A549 (cell line): Measurements from ENCODE around the gene PLCB2. TPM values are rescaled to one million over a fixed set of nuclear protein-coding genes. Genes with fewer than 3 reads are reported as not detected.

Experiments
- ATAC-seq, 2 experiments: fragments of 200-7000 bp in 1 of 2; fragments of >200 bp in 1 of 2; cut with Nextera tagmentation in 1 of 2; cut with Tn5 transposase in 1 of 2; 3 replicates each; pipeline versions ENCODE4 v1.8.0 to v1.9.1; 2018 to 2020; ENCODE audit warnings: mild to moderate bottlenecking in 1 of 2, moderate library complexity in 1 of 2
- CTCF ChIA-PET: fragments of 300-600 bp; sonication (Branson Sonifier 250); formaldehyde crosslinking; extraction: SDS; loops from one replicate; lab custom pipeline; 2021; ENCODE audit warnings: antibody characterized with exemption, inconsistent platforms; lab: Yijun Ruan, JAX
- POLR2A ChIA-PET: fragments of 350-600 bp; formaldehyde crosslinking; extraction: SDS; loops from one replicate; lab custom pipeline; 2021; ENCODE audit warnings: antibody characterized with exemption, inconsistent platforms; lab: Yijun Ruan, JAX
- DNase-seq, 2 experiments: peaks; one replicate each; pipeline versions ENCODE4 v3.0.0 to v3.0.0-alpha.2; 2011 to 2016; ENCODE audit warnings: low read depth in 1 of 2, low spot score in 1 of 2
- FAIRE-seq: peaks from 2 replicates; lab custom pipeline; 2011; peaks lifted over from hg19 to GRCh38; lab: Jason Lieb, UNC
- H3K27ac ChIP-seq, 2 experiments: fragments of >200 bp; sonication (Bioruptor Twin); formaldehyde crosslinking; 3 replicates each; pipeline ENCODE4 v1.5.1; 2016 to 2017
- H3K4me1 ChIP-seq: fragments of >200 bp; sonication (Bioruptor Twin); formaldehyde crosslinking; 3 replicates; pipeline ENCODE4 v1.6.1; 2016
- H3K4me2 ChIP-seq: fragments of >200 bp; sonication (Bioruptor Twin); formaldehyde crosslinking; 3 replicates; pipeline ENCODE4 v1.6.1; 2016
- H3K4me3 ChIP-seq: fragments of >200 bp; sonication (Bioruptor Twin); formaldehyde crosslinking; 3 replicates; pipeline ENCODE4 v1.5.1; 2016
- H3K9me3 ChIP-seq: fragments of >200 bp; sonication (Bioruptor Twin); formaldehyde crosslinking; 3 replicates; pipeline ENCODE4 v1.6.1; 2016
- CBX8 ChIP-seq: fragments of 200-600 bp; sonication (generic); IDR thresholded peaks from 2 replicates; pipeline ENCODE4 v1.6.1; 2016
- CHD4 ChIP-seq: fragments of 200-600 bp; sonication (generic); IDR thresholded peaks from 2 replicates; pipeline ENCODE4 v1.6.1; 2016; ENCODE audit warnings: antibody characterized with exemption, mild to moderate bottlenecking, borderline replicate concordance
- EHF ChIP-seq: fragments of 250-450 bp; sonication (Bioruptor Pico); IDR thresholded peaks from 2 replicates; pipeline ENCODE4 v1.5.0; 2020; ENCODE audit warnings: mild to moderate bottlenecking
- FOSL2 ChIP-seq, 2 experiments: fragments of 450-650 bp in 1 of 2; fragments of >200 bp in 1 of 2; sonication (Bioruptor Twin) in 1 of 2; formaldehyde crosslinking; IDR thresholded peaks; 2 replicates each; pipeline versions ENCODE4 v1.5.0 to v1.6.1; 2016 to 2020; ENCODE audit warnings: mild to moderate bottlenecking in 1 of 2, moderate library complexity in 1 of 2
- HOXB5 ChIP-seq: fragments of 250-450 bp; sonication (Bioruptor Pico); IDR thresholded peaks from 2 replicates; pipeline ENCODE4 v1.5.0; 2020; ENCODE audit warnings: mild to moderate bottlenecking, moderate library complexity
- MAFK ChIP-seq: fragments of 450-650 bp; IDR thresholded peaks from 2 replicates; pipeline ENCODE4 v1.6.1; 2014; ENCODE audit not compliant: partially characterized antibody
- NFE2L2 ChIP-seq: fragments of 150-350 bp; conservative IDR thresholded peaks from 2 replicates; pipeline ENCODE4 v1.6.1; 2014; ENCODE audit warnings: low read length
- NR3C1 ChIP-seq: fragments of >200 bp; sonication (Bioruptor Twin); formaldehyde crosslinking; IDR thresholded peaks from 3 replicates; pipeline ENCODE4 v1.6.1; 2017
- PHF8 ChIP-seq: fragments of 200-600 bp; sonication (generic); IDR thresholded peaks from 2 replicates; pipeline ENCODE4 v1.6.1; 2016; ENCODE audit warnings: low read depth, mild to moderate bottlenecking, antibody characterized with exemption, moderate library complexity, borderline replicate concordance
- POLR2A ChIP-seq: IDR thresholded peaks from 2 replicates; pipeline ENCODE4 v1.6.1; 2012; ENCODE audit warnings: mild to moderate bottlenecking, low read length
- RAD21 ChIP-seq, 2 experiments: fragments of >200 bp in 1 of 2; sonication (Bioruptor Twin) in 1 of 2; formaldehyde crosslinking in 1 of 2; IDR thresholded peaks in 1 of 2; conservative IDR thresholded peaks in 1 of 2; 2 replicates in 1 of 2; 3 replicates in 1 of 2; pipeline ENCODE4 v1.6.1; 2012 to 2018; ENCODE audit warnings: inconsistent platforms in 1 of 2
- RCOR1 ChIP-seq: fragments of 150-350 bp; IDR thresholded peaks from 2 replicates; pipeline ENCODE4 v1.6.1; 2014; ENCODE audit warnings: antibody characterized with exemption, low read length, low read depth
- RFX5 ChIP-seq: fragments of 450-650 bp; IDR thresholded peaks from 2 replicates; pipeline ENCODE4 v1.7.1; 2014; ENCODE audit warnings: antibody characterized with exemption, mild to moderate bottlenecking, moderate library complexity
- SMC3 ChIP-seq: fragments of >200 bp; sonication (Bioruptor Twin); formaldehyde crosslinking; IDR thresholded peaks from 3 replicates; pipeline ENCODE4 v1.6.1; 2018; ENCODE audit warnings: inconsistent platforms
- TFCP2L1 ChIP-seq: fragments of 250-450 bp; sonication (Bioruptor Pico); IDR thresholded peaks from 2 replicates; pipeline ENCODE4 v1.5.0; 2021; ENCODE audit warnings: mild to moderate bottlenecking
- ZC3H11A ChIP-seq: fragments of 450-650 bp; IDR thresholded peaks from 2 replicates; pipeline ENCODE4 v1.6.1; 2014; ENCODE audit warnings: antibody characterized with exemption, mild to moderate bottlenecking
- ZFP36 ChIP-seq: fragments of 450-650 bp; IDR thresholded peaks from 2 replicates; pipeline ENCODE4 v1.6.1; 2014; ENCODE audit warnings: borderline replicate concordance; ENCODE audit not compliant: partially characterized antibody
- WGBS: methylation state at CpG from one replicate; pipeline ENCODE4 v1.1.6; 2017; ENCODE audit errors: missing lambda C conversion rate; 5-methylcytosine and 5-hydroxymethylcytosine counted together
- polyA plus RNA-seq, 4 experiments: library from polyadenylated mRNA; depleted of rRNA in 3 of 4; stranded (reverse); fragments of >200 nt; fragmentation: RNase III in 1 of 4; extraction: RNeasy Plus Mini Kit Qiagen cat#74134 plus additional on column Dnase treatment in 1 of 4; gene quantifications; 2 replicates in 3 of 4; 3 replicates in 1 of 4; pipeline ENCODE4 v1.2.3, GENCODE V29; 2011 to 2017
- TF ChIP-seq, protein P1 (sequence below): fragments of >200 bp; sonication (Bioruptor Twin); formaldehyde crosslinking; IDR thresholded peaks from 3 replicates; pipeline ENCODE4 v1.5.1; 2016
- TF ChIP-seq, protein P2 (sequence below): fragments of >200 bp; sonication (Bioruptor Twin); formaldehyde crosslinking; IDR thresholded peaks from 2 replicates; pipeline ENCODE4 v1.6.1; 2016
- TF ChIP-seq, protein P3 (sequence below): fragments of 450-650 bp; IDR thresholded peaks from 2 replicates; pipeline ENCODE4 v1.6.1; 2014; ENCODE audit warnings: antibody characterized with exemption
- TF ChIP-seq, protein P4 (sequence below): IDR thresholded peaks from 2 replicates; pipeline ENCODE4 v1.6.1; 2012; ENCODE audit warnings: low read depth, borderline replicate concordance

Gene PLCB2
- polyA plus RNA-seq, 2 of the 4 experiments (the other 2 are of a cell fraction) = 0.30 to 0.49 TPM

DNA sequence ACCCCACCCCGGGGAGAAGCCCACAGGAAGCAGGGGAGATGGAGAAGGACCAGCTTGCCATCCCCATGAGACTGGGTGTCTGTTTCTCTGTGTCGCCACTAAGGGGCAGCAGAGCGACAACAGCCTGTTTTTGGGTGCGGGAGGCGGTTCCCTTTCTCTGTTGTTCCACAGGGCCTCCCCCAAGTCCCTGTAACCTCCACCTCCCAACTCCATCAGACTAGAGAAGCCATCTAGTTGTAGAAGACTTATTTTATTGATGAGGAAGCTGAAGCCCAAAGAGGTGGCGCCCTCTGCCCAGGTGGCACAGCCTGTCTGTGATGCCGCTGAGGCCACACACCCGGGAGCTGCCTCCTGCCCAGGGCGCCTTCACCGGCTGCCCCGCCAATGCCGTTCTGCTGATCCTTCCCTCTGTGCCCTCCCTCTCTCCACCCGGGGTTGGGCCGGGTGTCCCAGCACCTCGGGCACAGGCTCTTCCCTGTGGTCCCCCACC is 36.9 kb upstream of the PLCB2 start (continued):
- TF ChIP-seq, protein P1, sequence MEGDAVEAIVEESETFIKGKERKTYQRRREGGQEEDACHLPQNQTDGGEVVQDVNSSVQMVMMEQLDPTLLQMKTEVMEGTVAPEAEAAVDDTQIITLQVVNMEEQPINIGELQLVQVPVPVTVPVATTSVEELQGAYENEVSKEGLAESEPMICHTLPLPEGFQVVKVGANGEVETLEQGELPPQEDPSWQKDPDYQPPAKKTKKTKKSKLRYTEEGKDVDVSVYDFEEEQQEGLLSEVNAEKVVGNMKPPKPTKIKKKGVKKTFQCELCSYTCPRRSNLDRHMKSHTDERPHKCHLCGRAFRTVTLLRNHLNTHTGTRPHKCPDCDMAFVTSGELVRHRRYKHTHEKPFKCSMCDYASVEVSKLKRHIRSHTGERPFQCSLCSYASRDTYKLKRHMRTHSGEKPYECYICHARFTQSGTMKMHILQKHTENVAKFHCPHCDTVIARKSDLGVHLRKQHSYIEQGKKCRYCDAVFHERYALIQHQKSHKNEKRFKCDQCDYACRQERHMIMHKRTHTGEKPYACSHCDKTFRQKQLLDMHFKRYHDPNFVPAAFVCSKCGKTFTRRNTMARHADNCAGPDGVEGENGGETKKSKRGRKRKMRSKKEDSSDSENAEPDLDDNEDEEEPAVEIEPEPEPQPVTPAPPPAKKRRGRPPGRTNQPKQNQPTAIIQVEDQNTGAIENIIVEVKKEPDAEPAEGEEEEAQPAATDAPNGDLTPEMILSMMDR = peak; percentile 51
- TF ChIP-seq POLR2A = no peak
- TF ChIP-seq, protein P2, sequence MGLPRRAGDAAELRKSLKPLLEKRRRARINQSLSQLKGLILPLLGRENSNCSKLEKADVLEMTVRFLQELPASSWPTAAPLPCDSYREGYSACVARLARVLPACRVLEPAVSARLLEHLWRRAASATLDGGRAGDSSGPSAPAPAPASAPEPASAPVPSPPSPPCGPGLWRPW = no peak
- no peak for TF ChIP-seq PHF8
- no peak for TF ChIP-seq NFE2L2
- TF ChIP-seq SMC3 = peak; percentile 51; the same call in 2 of the 3 replicates
- no peak for TF ChIP-seq FOSL2 (IDR thresholded peaks at IDR 0.05)
- TF ChIP-seq FOSL2 (CRISPR knock-in tag; IDR thresholded peaks at IDR 0.05) = no peak
- no peak for TF ChIP-seq EHF (CRISPR knock-in tag)
- TF ChIP-seq RAD21 (conservative IDR thresholded peaks at IDR 0.05 in 1 of 2, IDR thresholded peaks at IDR 0.05 in 1 of 2) = peak; percentile 51 to 64; a peak in 4 of 5 replicates
- TF ChIP-seq NR3C1 = no peak
- TF ChIP-seq, protein P3, sequence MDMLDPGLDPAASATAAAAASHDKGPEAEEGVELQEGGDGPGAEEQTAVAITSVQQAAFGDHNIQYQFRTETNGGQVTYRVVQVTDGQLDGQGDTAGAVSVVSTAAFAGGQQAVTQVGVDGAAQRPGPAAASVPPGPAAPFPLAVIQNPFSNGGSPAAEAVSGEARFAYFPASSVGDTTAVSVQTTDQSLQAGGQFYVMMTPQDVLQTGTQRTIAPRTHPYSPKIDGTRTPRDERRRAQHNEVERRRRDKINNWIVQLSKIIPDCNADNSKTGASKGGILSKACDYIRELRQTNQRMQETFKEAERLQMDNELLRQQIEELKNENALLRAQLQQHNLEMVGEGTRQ = no peak

DNA sequence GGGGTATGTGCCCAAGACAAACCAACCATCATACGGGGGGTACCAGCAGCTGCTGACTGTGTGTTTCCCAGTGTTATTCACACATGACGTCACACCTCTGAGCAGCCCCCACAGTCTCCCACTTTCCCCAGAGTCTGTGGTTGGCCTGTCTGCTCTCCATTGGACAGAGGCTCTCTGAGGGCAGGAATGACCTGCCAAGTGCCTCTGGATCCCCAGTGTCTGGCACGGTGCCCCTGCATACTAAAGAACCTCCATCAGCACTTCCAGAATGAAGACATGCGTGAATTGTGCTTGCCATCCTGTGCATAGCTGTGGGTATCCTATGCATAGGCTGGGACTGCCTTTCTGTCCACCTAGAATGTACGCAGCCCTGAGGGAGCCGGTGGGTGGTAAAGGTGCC is 36.5 kb upstream of the PLCB2 start:
- CTCF ChIA-PET = interaction anchor here (0.6 to 10.2 kb wide), 42 partner anchors 8 to 236 kb away, joined by 3 to 135 read pairs (median 6); partner anchors contain the start of genes BMF, DISP2, INAFM2 and KNSTRN
- no peak for DNase-seq
- 43% methylated on average over 5 of the region's 6 CpGs for WGBS
- H3K27ac ChIP-seq = peak overlapping the region in 1 of 2 experiments; percentile 71; a peak in 3 of 6 replicates
- H3K4me1 ChIP-seq = peaks cover 49% of the 10 kb centered on the region
- H3K4me2 ChIP-seq = no peak overlapping the region
- no peak for TF ChIP-seq TFCP2L1
- TF ChIP-seq HOXB5 = no peak
- TF ChIP-seq ZFP36 = no peak
- no peak for TF ChIP-seq RAD21 (conservative IDR thresholded peaks at IDR 0.05 in 1 of 2, IDR thresholded peaks at IDR 0.05 in 1 of 2)
- TF ChIP-seq MAFK = no peak
- no peak for TF ChIP-seq CHD4
- no peak for TF ChIP-seq ZC3H11A
- TF ChIP-seq RCOR1 = no peak
- TF ChIP-seq, protein P4, sequence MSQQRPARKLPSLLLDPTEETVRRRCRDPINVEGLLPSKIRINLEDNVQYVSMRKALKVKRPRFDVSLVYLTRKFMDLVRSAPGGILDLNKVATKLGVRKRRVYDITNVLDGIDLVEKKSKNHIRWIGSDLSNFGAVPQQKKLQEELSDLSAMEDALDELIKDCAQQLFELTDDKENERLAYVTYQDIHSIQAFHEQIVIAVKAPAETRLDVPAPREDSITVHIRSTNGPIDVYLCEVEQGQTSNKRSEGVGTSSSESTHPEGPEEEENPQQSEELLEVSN = no peak
- TF ChIP-seq, all 56 proteins: peak for 0
- POLR2A ChIA-PET = no interaction called here
- ATAC-seq (no peak), FAIRE-seq (no peak)
- Histone ChIP-seq H3K9me3 (no peaks in the 10 kb centered on the region), H3K4me3 (no peak overlapping the region)

DNA sequence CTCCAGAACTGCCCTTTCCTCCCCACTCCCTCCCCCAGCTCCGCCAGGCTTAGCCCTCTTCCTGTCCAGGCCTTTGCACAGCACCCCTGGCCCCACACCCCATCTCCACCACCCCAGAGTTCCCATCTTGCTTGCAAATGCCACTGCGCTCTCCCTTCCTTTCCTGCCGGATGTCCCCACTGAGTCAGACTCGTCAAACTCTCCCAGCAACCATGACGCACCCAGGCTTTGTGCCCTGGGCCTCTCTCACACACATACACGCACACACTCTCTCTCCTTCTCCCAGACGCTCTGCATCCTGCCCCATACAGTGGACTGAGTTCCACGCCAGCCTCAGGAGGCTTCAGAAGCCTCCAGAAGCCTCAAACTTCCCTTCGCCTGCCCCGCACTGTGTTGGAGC is 35.8 kb upstream of the PLCB2 start:
- 67% methylated on average over 10 of the region's 10 CpGs for WGBS
- Histone ChIP-seq H3K4me1 (peaks cover 56% of the 10 kb centered on the region), H3K4me3 (no peak overlapping the region), H3K9me3 (no peaks in the 10 kb centered on the region), H3K27ac (peak overlapping the region in 1 of 2 experiments; percentile 71; a peak in 4 of 6 replicates), H3K4me2 (no peak overlapping the region)
- ChIA-PET CTCF (interaction anchor here (0.7 to 10.2 kb wide), 21 partner anchors 9 to 129 kb away, joined by 3 to 135 read pairs (median 7); partner anchors contain the start of genes DISP2, INAFM2, KNSTRN and PLCB2), POLR2A (no interaction called here)
- DNase-seq (no peak), ATAC-seq (no peak), FAIRE-seq (no peak)
- TF ChIP-seq CBX8 = no peak
- TF ChIP-seq MAFK = no peak
- peak; percentile 82 for TF ChIP-seq RFX5
